GM23338 (cell line): ENCODE data around the gene RPL27.
A peak's percentile ranks its signal among the peaks of the same experiment; 100 is the strongest.

Source experiments
- CREB1 ChIP-seq: fragments of 250-450 bp; sonication (Bioruptor Pico); IDR thresholded peaks from 2 replicates; pipeline ENCODE4 v1.5.0; 2020; ENCODE audit warnings: low read depth, mild to moderate bottlenecking, moderate library complexity
- CTCF ChIP-seq, 2 experiments: fragments of 200-600 bp in 1 of 2; sonication (generic) in 1 of 2; conservative IDR thresholded peaks; 2 replicates each; pipeline versions ENCODE4 v1.5.1 to v1.6.1; 2016 to 2017; ENCODE audit warnings: antibody characterized with exemption in 2 of 2, low read depth in 2 of 2, mild to moderate bottlenecking in 2 of 2, moderate library complexity in 1 of 2
- EZH2 ChIP-seq: fragments of 200-600 bp; sonication (generic); IDR thresholded peaks from one replicate; pipeline ENCODE4 v1.8.0; 2017; ENCODE audit warnings: antibody characterized with exemption, mild to moderate bottlenecking, low read depth; ENCODE audit not compliant: unreplicated experiment
- EZH2phosphoT487 ChIP-seq: fragments of 200-600 bp; sonication (generic); IDR thresholded peaks from one replicate; pipeline ENCODE4 v1.8.1; 2018; ENCODE audit warnings: antibody characterized with exemption; ENCODE audit not compliant: unreplicated experiment
- JUNB ChIP-seq: IDR thresholded peaks from one replicate; pipeline ENCODE4 v1.6.1; 2016; ENCODE audit warnings: antibody characterized with exemption; ENCODE audit not compliant: unreplicated experiment
- POLR2AphosphoS5 ChIP-seq: IDR thresholded peaks from 2 replicates; pipeline ENCODE4 v1.6.1; 2016; ENCODE audit warnings: antibody characterized with exemption, low read depth
- TF ChIP-seq, protein P1 (sequence below): IDR thresholded peaks from one replicate; pipeline ENCODE4 v1.6.1; 2018; ENCODE audit warnings: antibody characterized with exemption; ENCODE audit not compliant: unreplicated experiment

GRCh38 chr17:43014020-43014648, 15.9 kb downstream of the RPL27 start:
- TF ChIP-seq CTCF (conservative IDR thresholded peaks at IDR 0.05; ENCODE audit: low read depth in 2 of 2) (no peak), POLR2AphosphoS5 (peak; percentile 29; the same call in 1 of the 2 replicates), EZH2 (no peak), EZH2phosphoT487 (no peak), JUNB (no peak), CREB1 (no peak)
- TF ChIP-seq, protein P1, sequence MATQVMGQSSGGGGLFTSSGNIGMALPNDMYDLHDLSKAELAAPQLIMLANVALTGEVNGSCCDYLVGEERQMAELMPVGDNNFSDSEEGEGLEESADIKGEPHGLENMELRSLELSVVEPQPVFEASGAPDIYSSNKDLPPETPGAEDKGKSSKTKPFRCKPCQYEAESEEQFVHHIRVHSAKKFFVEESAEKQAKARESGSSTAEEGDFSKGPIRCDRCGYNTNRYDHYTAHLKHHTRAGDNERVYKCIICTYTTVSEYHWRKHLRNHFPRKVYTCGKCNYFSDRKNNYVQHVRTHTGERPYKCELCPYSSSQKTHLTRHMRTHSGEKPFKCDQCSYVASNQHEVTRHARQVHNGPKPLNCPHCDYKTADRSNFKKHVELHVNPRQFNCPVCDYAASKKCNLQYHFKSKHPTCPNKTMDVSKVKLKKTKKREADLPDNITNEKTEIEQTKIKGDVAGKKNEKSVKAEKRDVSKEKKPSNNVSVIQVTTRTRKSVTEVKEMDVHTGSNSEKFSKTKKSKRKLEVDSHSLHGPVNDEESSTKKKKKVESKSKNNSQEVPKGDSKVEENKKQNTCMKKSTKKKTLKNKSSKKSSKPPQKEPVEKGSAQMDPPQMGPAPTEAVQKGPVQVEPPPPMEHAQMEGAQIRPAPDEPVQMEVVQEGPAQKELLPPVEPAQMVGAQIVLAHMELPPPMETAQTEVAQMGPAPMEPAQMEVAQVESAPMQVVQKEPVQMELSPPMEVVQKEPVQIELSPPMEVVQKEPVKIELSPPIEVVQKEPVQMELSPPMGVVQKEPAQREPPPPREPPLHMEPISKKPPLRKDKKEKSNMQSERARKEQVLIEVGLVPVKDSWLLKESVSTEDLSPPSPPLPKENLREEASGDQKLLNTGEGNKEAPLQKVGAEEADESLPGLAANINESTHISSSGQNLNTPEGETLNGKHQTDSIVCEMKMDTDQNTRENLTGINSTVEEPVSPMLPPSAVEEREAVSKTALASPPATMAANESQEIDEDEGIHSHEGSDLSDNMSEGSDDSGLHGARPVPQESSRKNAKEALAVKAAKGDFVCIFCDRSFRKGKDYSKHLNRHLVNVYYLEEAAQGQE = no peak
